Head of caudate nucleus (tissue), 42 donors: ENCODE measurements around the gene SLC22A5.
A peak's percentile ranks its signal among the peaks of the same experiment; 100 is the strongest.
"Not testable (repeated sequence)": the region's sequence is repeated elsewhere in the genome, so short reads cannot be mapped to it uniquely, and the experiment has no call there.

Experiments
- DNase-seq, 42 donors: peaks; one replicate each; pipeline versions ENCODE4 v3.0.0 to v3.0.0-alpha.2; 2020 to 2021; ENCODE audit warnings: mixed read lengths in 7 of 42
- intact Hi-C: fragments of 100-400 bp; cut with DNase I; formaldehyde crosslinking; loops from one replicate; pipeline ENCODE4 v1.15.0; 2022

SLC22A5 gene

DNA sequence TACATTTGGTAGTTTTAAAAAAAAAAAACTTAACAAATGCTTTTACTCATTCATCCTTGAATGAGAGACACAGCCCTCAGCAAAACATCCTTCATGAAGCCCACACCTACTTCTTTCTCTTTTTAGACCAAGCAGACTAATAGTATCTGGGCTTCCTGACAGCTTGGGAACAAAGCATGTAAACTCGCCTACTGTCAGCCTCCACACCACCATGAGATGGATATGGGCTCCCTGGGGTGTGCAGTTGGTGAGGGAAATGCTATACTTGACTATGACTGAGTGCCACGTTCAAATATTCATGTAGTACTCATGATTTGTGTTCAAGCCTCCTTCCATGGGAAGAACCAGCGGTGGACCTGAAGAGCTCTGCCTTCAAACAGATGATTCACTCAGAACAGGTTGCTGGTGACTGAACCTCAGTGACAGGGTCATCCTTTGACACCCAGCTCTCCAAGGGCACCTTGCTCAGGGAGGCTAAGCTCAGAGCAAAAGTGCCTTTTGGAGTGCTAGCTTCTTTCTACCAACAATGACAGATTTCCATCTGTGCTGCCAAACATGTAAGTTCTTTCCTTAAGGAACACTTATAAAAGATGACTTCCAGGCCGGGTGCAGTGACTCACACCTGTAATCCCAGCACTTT, 36.8 kb downstream of the SLC22A5 start:
- intact Hi-C loops, result no loop called here
- DNase-seq, result peak in 15 of 42 donors; percentile 27 to 84 (median 53)

DNA sequence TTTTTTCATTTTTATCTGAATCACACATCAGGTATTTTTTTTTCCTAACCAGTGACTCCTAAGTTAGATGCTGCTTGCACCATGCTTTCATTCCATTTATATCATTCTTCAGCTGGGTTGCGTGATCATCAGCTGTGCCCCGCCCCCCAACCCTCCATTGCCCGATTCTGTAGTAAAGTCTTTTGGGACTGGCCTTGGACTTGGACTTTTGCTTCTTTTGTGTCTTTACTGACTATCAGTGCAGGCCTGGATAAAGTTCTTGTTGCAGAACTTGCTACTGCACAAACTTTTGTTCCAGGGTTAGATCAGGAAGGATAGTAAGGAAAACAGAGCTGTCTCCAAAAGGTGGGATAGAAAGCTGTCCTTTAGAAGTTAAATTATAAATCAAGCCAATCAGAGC, 38.5 kb downstream of the SLC22A5 start:
- intact Hi-C loops, result no loop called here
- peak in 1 of 42 donors; percentile 14 for DNase-seq

DNA sequence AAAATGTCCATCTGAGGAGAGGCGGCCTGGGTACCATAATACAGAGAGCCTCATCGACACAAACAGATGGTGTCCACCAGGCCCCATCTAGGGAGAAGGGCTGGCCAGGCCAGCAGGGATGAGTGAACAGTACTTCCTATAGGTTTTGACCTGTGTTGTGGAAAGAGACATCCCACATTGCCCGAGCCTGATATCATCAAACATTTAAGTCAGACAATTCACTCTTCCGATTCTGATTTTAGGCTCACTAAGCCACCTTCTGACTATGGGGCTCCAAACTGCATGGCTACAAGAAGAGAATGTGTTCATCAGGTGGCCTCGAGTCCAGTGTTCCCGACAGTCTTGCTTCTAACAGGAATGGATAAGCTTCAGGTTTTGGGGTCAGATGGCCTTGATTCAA, 38.9 kb downstream of the SLC22A5 start:
- peak in 1 of 42 donors; percentile 21 for DNase-seq
- intact Hi-C loops, result no loop called here

DNA sequence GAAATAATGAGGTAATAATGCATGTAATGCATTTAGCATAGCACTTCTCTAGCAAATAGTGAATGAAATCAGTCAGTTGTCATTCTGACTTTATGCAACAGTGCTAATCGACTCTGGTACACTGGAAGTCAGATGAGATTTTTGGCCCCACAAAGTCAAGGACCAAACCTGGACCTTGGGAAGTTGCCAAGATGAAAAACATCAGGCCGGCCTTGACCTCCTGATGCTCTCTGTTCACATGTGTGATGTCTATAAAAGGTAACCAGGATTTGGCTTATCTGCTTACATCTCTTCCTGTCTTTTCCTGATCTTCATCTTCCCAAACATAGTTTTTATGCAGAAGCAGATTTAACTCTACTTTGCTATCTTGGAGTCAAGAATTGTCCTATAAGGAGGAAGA, 39.5 kb downstream of the SLC22A5 start:
- DNase-seq, result peak in 1 of 42 donors; percentile 24

DNA sequence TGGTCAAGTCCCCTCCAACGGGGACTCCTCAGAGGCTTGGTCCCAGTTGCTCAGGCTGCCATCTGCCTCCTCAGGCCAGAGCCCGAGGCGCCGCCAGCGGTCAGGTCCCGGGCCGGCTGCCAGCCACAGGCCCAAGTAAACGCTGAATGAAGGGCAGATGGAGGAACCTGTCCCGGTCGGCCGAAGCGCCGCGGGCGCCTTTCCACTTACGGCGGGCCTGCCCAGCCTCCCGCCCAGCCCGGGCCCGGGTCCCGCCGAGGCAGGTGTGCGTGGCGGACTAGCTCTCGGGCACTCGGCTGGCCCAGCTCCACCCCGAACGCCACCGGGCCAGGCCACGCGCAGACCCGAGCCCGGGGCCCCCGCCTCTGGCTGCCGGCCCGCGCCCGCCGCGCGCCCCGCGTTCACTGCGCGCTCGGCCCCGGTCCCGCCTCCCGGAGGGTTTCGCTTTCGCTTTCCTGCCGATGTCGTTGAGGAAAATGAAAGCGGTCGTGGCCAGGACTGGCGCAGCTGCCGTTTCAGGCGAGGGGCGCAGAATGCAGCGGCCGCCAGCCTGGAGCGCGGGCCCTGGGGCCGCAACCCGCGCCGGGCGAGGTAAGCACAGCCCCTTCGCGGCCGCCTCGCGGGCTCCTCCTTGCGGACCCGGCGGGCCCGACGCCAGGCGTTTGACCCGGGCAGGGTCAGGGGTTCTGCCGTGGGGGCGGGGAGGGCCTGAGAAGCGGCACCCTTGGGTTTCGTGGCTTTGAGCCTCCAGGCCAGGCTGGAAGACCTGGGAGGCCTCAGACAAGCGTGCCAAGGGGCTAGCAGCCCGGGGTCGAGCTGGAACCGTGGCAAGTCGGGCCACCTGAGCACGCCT, 41.2 kb downstream of the SLC22A5 start:
- intact Hi-C loops, result loop anchor here (2.0 kb wide), 1 partner anchor 86 kb away; no protein-coding TSS in a partner anchor
- DNase-seq, result peak in 41 of 42 donors; percentile 40 to 89 (median 77)

More for the DNA sequence above, 39.5 kb downstream of the SLC22A5 start:
- intact Hi-C loops, result no loop called here

DNA sequence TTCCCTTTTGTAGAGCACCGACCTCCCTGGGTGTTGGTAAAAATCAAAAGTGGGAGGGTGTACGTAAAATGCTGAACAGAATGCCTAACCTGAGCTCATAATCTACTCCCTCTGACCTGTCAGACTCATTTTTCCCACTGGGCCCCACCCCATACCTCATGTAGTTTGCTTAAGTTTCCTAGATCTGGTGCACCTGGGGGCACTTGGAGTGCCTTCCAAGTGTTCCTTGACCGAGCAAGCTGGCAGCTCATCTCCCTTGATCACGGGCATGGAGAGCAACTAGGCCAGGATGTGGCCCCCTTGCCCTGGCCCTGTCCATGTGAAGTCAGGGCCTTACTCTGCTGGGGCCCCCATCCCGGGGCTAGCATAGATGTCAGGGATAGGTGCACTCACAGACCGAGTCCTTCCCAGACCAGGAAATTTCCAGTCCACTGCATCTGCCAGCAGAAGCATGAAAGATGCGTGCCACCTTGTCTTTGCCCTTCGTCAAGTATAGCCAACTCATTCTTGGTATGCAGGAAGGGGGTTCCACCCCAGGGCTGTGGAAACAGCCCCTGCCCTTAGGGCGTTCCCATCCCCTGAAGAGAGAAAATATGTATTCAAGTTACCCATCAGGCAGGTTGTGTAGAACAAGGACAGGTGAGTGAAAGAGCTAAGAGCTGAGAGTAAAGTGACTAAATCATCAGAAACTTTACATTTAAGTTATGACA, 41.9 kb downstream of the SLC22A5 start:
- DNase-seq, result peak in 3 of 42 donors; percentile 38 to 45 (median 39)
- intact Hi-C loops, result loop anchor here (2.0 kb wide), 1 partner anchor 85 kb away; no protein-coding TSS in a partner anchor

DNA sequence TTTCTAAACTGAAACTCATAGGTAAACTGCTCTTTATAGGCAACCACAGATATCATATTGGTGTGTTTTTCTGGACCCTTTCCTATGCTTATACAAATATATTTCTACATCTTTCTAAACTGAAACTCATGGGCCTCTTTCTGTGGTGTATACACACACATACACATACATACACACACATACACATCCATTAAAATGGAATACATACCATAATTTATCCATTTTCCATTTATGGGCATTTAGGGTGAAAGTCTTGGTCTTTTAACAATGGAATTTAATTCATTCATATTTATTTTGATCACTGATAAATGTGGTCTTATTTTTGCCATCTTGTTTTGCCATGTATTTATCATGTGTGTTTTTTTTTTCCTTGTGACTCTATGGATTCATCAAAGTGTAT, 44.1 kb downstream of the SLC22A5 start:
- no peak for DNase-seq
- intact Hi-C loops, result no loop called here

DNA sequence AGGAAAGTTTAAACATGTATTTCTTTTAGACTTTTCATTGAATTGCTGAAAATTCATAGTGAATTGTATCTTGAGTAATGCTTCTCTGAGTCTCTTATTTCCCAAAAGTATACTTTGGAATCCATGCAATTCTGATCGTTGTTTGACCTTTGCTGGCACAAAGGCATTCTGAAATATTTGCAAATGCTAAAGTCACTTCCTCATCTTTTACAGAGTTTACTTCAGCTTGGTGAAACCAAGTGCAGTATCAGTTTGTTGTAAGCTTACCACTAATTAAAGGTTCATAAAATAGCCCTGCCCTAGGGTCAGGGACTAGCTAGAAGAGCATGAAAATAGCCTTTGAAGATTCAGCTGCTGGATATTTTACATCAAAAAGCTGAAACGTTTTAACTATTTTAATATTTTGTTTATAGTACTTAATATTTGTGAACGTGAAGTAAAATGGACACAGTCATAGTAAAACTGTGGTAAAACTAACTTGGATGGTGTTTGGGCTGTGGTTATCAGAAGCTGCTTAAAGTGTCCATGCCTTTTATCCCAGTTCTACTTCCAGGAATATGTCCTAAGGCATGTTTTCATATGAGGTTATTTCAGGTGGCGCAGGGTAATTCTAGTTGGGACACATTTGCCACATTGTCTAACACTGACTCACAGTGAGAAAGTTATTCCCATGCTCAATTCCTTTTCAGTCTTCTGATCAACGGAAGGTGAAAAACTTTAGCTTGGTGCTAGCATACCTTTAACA, 45.3 kb downstream of the SLC22A5 start:
- peak in 1 of 42 donors; percentile 3 for DNase-seq
- intact Hi-C loops, result no loop called here

DNA sequence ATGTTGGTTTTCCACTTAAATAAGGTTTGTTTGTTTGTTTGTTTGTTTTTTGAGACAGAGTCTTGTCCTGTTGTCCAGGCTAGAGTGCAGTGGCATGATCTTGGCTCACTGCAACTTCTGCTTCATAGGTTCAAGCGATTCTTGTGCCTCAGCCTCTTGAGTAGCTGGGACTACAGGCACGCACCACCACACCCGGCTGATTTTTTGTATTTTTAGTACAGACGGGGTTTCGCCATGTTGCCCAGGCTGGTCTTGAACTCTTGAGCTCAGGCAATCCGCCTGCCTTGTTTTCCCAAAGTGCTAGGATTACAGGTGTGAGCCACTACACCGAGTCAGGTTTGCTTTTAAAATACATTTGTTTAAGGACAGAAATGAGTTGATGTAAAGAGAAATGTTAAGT, 46.0 kb downstream of the SLC22A5 start:
- intact Hi-C loops, result not testable (repeated sequence)
- DNase-seq, result peak in 1 of 42 donors; percentile 12

DNA sequence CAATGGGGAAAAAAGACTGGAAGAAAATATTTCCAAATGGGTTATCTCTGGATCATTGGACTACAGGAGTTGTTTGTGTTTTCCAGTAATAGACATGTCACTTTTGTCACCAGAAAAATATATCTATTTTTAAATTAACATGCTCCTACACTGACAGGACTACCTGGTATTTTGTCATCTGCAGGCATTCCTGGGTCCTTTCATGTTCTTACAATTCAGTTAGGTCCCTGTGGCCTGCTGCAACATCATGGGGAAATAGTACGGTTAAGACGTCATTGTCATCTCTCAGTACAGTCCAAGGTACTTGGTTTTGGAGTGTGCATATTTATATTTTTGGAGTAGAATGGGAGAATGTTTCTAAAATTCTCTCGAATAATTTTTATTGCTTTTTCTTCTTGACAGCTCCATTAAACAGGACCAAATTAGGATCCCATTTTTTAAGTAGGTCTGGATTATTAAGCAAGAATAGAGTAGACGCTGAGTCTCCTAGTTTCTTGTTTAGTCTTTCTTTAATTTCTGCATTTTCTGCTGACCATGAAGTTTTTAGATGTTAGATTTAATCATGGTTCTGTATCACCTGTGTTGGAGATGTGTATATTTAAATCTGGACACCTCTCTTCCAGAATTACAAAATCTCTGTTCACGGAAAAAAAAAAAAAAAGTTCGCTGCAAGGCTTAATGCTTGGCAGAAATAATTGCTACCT, 46.9 kb downstream of the SLC22A5 start:
- peak in 1 of 42 donors; percentile 20 for DNase-seq
- intact Hi-C loops, result no loop called here

DNA sequence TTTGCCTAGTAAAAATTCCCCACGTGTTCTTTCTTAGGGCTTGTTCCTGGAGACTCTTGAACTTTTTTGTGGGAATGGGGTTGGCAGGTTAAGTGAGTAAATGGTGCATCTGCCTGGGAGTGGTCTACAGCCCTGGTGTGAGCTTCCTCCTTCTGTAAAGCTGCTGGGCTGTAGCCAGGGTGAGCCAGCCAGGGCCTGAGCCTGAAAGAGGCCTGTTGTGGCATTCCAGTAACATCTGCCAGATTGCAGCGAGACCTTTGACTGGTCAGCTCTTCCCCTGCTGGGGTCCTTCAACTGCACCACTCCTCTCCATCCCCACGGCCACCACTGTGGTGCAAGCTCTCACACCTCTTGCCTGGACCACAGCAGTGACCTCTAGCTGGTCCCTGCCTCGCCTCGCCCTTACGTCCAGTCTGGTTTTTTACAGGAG, 47.5 kb downstream of the SLC22A5 start:
- peak in 36 of 42 donors; percentile 37 to 87 (median 71) for DNase-seq
- intact Hi-C loops, result no loop called here

DNA sequence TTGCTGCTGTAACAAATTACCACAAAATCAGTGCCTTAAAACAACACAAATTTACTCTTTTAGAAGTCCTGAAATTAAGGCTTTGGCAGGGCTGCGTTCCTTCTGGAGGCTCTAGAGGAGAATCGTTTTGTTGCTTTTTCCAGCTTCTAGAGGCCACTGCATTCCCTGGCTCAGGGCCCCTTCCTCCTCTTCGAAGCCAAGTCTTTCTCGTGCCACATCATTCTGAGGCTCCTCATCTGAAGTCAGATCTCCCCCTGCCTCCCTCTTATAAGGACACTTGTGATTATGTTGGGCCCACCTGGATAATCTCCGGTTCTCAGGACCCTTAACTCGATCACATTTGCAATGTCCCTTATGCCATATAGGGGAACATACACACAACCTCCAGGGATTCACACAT, 48.0 kb downstream of the SLC22A5 start:
- peak in 1 of 42 donors; percentile 30 for DNase-seq
- intact Hi-C loops, result no loop called here

DNA sequence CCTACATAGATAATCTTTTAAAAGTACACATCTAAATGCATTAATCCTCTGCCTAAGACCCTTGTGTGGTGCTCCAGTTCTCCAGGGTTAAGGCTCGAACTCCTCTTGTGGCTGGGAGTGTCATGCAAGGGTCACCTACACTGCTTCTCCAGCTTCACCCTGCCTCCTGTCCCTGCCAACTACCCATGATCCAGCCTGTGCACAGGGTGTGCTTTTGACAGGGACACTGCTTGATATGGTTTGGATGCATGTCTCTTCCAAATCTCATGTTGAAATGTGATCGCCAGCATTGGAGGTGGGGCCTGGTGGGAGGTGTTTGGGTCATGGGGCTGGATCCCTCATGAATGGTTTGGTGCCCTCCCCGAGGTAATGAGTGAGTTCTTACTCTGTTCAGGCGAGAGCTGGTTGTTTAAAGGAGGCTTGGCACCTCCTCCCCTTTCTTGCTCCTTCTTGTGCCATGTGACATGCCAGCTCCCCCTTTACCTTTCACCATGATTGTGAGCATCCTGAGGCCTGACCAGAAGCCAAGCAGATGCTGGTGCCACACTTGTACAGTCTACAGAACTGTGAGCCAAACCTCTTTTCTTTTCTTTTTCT, 48.5 kb downstream of the SLC22A5 start:
- intact Hi-C loops, result no loop called here
- DNase-seq, result peak in 1 of 42 donors; percentile 23

DNA sequence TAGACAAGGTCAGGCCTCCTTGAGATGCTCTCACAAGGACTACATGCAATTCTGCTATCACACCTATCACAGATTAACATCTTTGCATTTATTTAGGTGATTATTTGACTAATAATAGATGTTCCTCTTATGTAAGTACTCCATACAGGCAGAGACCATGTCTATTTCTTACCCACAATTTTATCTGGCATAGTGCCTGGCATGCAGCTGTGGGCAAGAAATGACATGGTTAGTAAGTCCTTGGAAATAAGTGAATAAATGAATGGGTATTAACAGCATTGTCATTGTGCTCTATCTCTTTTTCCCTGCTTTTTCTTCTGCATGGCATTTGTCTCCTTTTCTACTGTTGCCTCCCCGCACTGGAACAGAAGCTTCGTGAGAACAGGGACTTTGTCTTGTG, 49.4 kb downstream of the SLC22A5 start:
- intact Hi-C loops, result no loop called here
- DNase-seq, result peak in 1 of 42 donors; percentile 32

DNA sequence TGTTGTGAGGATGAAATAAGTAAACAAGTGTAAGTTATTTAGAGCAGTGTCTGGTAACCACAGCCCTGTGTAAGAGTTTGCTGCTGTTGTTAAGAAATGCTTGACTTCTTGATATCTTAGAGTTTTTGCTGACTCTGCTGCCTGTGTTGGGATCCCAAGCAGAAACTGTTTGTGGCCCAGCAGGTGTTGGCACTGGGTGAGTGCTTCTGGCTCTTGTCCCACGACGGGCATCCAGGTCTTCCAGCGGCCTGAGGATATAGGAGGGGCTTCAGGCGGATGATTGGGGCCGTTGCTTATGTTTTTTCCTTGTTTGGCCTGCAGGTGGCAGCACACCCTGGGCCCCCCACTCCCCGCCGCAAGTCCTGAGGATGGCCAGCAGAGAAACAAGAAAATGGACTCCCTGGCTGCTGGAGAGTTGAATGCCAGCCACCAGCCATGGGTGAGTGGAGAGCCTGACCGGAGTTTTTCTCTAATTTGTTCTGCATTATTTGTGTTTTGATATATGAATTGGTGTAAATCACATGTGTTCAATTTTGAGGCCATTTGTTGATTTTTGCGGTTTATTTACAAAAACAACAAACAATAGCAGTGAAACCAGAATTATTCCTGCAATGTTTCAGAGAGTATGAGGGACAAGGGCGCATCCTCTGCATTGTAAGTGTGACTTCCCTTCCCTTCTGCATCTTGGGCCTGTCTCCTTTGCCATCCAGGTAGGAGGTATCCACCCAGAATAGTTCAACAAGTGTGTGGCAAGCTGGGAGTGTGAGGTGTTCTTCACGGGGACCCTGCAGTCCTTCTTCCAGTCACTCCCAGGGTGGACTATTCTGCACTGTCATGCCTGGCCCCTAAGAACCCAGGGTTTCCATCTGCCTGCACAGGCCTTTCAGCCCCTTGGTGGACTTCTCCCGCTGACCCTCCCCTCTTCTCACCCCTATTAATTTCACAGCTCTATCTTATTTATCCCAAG, 50.3 kb downstream of the SLC22A5 start:
- peak; percentile 53 to 90 (median 78) for DNase-seq
- intact Hi-C loops, result no loop called here

DNA sequence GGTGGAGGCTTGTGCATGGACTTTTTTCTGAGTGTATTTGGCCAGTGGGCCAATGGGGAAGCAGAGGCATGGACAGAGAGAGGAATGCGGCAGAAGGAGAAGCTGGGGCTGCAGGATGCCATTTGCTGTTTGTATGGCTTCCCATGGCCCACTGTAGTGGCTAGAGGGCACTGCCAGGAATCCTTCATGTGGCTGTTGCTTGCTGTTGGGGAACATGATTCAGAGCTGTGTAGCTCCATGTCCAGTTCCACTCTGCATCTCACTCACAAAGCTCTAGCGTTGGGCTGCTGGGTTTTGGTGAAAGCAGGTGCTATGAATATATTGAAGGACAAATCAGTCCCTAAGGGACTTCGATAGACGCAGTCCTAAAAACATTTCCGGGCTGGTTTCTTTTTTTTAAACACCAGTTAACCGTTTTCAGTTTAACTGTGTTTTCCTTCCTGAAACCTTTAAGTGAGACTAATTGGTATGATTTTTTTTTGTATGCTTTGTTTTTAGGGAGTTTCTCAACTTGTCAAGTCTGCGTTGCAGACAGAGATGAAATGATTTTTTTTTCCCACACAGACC, 51.3 kb downstream of the SLC22A5 start:
- intact Hi-C loops, result no loop called here
- DNase-seq, result peak in 8 of 42 donors; percentile 24 to 56 (median 36)
